ENCODE measurements around the gene PACRG.

Gene PACRG

DNA sequence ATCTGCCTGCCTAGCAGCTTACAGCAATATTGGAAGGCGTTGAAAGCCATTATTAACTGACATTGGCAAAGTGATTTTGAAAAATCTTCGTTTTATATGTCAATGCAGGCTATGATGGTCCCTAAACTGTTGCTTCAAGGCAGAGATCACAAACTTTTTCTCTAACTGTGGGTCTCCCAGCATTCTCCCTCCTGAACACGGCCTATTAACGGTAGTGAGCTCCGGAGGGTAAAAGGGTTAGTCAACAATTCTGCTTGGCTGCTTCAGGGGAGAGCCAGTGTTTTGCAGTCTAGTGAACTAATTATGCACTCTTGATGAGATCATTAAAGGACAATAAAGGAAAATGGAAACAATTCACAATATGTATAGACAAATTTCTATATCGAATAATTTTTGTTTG is 424.9 kb downstream of the PACRG start:
- DNase-seq, result no peak

GRCh38 chr6:163159110-163159509 is 431.3 kb downstream of the PACRG start:
- DNase-seq, result no peak

GRCh38 chr6:163159689-163160088 is 431.9 kb downstream of the PACRG start:
- no peak for DNase-seq

DNA sequence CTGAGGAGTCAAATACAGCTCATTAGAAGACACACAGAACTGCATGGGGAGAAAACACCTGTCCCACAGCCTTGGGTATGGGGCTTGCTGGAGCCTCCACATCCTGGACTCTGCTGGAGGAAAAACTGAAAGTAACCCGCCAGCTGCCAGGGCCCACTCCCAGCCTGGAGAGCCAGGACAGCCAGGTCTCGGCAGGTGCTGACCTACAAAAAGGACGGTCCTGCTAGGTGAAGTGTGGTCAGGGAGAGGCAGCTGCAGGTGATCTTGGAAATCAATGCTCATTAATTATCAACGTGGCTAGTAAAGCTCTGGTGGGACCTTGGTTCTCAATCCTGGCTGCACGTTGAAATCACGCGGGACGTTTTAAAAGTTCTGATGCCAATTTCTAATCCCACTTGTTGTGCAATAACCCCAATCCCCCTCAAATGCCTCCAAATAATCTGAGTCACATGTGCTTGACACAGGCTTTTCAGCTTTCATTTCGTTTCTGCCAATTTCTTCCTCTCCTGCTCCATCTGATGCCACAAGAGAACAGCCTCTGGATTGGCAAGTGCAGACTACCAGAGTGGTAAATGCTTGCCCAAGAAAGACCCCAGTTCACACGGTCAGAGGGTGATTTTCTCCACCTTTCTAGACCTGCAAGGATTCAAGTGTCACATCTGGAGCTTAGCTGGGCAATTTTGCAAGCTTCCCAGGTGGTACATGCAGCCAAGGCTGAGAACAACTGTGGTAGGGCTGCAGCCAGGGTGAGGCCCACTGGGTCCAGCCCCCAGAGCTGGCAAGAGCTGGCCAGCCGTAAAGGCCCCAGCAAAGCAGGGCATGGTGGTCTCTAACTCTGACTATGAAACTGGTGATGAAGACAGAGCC is 434.5 kb downstream of the PACRG start:
- DNase-seq, result no peak

DNA sequence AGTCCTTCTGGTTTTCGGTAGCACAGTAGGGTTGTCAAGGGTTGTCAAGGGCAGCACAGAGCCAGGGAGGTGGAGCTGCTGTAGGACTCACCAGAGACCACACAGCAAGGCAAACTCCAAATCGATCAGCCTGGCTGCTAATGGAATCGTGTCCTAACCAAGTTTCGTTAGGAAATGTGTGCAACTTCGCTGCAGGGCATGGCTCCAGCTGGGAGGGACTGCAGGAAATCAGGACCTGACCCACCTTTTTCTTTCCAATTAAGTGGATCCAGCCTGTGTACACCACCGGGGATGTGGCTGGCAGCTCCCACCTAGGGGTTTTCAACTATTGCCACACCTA is 435.1 kb downstream of the PACRG start:
- no peak for DNase-seq

DNA sequence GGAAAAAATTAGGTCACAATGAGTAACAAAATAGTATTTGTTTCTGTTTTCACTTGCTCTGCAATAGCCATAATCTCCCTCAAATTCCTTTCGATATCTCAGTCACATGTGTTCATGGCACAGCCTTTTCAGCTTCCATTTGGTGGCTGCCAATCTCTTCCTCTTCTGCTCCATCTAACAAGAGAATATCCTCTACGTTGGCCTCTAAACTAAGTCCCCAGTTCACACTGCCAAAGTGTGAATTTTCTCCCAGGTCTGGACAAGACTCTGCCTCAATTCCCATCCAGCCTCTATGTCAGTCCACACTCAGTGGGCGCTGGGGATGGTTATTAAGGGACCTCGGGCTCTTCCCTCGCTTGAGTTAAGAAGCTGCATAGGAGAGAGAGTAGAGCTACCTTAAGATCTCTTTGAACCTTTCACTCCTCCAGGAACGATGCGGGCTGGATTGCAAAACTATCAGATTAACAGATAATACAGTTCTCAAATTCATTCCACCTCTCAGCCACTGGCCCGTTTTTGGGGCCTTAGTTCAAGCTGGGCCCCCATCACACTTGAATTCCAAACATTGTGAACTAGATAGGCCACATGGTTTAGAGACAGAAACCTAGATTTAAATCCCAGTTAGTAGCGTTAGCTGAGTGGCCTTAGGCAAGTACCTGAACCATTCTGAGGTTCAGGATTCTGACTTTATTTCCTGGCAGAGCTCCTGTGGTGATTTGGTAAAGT is 436.6 kb downstream of the PACRG start:
- no peak for DNase-seq

- no peak for DNase-seq
These were observed 437.6 kb downstream of the PACRG start for GRCh38 chr6:163165155-163165910.

DNA sequence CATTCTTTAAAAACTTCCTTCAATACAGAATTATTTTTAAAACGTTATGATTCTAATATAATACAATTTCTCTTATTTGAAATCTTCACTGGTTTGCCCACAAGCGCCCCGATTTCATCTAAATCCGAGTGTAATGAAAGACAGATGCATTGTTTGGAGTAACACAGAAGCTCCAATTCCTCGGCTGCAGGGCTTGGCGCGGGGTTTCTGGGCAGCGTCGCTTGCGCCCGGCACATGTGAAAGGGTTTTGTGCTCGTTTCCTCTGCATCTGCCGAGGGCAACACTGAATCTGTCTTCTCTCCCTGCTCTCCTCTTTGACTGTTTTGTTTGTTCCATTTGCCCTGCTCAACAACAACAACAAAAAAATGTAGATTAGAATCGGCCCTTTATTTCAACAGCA is 438.1 kb downstream of the PACRG start:
- no peak for DNase-seq

GRCh38 chr6:163166507-163166906 is 438.7 kb downstream of the PACRG start:
- DNase-seq, result no peak

DNA sequence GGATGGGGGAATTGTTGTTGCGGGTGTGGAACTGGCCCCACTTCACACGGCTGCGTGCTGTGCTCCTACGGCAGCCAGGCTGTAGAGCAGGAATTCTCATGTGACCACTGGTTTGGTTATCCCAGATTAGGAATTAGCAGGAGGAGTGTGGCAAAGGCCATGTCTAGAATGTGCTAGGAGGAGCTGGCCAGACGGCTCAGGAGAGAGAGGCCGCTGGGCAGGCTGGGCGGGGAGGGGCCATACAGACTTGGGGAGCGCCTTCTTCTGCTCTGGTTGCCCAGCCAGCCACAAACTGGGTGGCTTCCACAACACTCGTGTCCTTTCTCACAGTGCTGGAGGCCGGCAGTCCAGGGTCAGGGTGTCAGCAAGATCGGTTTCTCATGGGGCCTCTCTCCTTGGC is 441.7 kb downstream of the PACRG start:
- no peak for DNase-seq

DNA sequence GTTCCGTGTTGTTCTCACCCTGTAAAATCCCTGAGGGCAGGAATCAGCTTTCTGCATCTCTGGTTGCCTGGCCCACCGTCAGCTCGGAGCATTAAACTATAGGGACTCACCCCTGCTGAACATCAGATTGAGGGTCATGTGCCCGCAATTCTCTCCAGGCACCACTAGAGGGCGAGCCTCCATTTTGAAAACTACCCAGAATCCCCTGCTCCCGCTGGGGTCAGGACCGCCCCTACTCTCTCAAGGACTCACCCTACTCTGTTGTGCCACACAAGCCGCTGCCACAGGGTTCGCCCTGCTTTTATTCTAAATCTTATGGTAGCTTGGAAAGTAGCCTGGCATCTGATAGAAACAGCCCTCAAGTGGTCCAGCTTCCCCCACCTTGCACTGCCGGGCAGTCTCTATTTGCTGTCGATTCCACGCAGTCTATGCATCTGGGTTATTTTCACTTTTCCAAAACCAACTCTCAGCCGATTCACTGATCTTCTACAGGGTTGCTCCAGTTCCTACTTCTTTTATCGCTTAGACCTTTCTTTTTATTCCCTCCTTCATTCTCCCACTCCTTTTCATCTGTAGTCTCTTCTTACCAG is 442.6 kb downstream of the PACRG start:
- DNase-seq, result peak in 1 of 2 experiments; percentile 29

GRCh38 chr6:163173741-163174140 is 446.0 kb downstream of the PACRG start:
- no peak for DNase-seq

DNA sequence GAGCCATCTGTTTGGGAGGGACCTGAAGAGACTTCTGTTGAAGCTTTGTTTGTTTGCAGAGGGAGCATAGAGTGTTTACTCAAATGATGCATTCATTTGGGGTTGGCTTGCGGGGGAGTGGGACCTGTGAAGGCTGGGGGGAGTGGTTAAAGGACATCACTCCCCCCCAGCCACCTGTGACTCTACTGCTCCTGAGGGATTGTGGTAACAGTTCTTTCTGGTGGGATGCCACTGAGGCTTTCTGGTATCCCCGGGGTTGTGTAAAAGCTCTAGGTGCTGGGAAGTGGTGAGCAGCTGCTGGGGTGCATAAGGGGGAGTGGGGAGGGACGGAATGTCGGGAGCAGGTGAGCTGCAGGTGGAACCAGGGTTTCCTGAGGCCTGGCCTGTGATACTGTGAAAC is 447.5 kb downstream of the PACRG start:
- no peak for DNase-seq

GRCh38 chr6:163176097-163176496 is 448.3 kb downstream of the PACRG start:
- no peak for DNase-seq

DNA sequence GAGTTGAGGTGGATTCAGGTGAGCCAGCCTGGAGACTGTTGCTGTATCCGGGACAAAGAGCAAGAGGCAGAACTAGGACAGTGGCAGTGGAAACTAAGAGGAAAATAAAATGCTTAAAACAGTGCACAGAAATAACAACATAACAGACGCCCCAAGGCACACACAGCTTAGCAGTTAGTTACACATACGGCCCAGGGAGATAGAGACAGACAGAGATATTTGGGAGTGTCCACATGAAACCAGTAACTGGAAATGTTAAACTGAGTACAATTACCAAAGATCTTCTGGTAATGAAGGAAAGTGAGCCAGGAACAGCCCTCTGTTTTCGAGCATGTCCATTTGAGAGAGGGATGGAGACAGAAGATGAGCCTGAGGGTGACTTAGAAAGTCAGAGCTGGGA is 449.2 kb downstream of the PACRG start:
- DNase-seq, result no peak

DNA sequence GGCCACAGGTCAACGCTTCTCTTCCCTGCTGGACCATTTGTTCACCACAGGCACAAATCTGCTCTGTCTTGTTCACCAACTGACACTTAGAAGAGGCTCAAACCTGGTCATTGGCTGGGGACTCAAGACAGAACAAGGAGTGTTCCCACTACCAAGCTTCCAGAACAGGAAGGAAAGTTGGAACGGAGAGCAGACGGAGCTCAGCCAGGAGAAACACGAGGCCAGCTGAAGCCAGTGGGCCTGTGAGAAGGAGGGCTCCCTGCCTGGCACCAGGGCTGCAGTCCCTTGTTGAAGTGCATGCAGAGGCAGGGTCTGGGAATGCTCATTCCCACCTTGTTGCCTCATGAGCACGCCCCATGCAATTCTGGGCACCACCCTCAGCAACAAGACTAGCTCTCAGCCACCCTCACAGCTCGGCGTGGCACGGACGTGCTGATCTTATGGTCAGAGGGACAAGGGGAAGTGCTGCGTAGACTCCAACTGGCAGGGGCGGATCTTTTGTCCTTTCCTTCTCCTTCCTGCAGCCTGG is 450.2 kb downstream of the PACRG start:
- DNase-seq, result no peak

DNA sequence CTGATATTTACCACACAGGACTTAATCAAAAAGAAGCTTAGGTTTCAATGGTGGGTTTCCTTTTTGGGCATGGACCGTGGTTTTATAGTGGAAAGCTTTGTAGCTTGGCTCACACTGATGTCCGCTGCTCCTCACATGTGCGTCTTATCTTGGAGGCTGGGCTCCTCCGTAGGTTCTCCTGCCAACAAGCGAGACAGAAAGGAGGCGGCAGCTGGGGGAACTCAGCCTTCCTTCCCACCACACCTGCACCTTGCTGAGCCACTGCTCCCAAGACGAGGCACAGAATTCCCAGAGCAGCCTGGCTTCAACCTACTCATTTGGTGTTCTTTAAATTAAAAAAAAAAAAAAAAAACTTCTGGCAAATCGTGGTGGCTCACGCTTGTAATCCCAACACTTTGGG is 451.3 kb downstream of the PACRG start:
- DNase-seq, result no peak

DNA sequence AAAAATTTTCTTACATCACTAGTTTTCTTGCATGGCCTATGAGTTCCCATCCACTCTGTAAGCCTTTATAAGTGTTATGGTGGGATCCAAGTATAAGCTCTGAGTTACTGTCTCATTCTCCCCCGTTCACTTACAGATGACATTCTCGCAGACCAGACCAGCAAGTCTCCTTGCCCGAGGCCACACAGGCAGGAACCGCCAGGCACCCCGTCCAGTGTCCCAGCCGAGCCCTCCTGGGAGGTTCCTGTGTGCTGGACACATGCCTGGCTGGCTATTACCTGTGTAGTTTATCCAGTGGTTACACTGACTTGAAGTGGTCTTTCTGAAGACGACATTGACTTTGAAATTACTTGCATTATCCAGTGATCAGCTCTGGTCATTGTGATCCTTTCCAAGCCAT is 451.9 kb downstream of the PACRG start:
- DNase-seq, result no peak

DNA sequence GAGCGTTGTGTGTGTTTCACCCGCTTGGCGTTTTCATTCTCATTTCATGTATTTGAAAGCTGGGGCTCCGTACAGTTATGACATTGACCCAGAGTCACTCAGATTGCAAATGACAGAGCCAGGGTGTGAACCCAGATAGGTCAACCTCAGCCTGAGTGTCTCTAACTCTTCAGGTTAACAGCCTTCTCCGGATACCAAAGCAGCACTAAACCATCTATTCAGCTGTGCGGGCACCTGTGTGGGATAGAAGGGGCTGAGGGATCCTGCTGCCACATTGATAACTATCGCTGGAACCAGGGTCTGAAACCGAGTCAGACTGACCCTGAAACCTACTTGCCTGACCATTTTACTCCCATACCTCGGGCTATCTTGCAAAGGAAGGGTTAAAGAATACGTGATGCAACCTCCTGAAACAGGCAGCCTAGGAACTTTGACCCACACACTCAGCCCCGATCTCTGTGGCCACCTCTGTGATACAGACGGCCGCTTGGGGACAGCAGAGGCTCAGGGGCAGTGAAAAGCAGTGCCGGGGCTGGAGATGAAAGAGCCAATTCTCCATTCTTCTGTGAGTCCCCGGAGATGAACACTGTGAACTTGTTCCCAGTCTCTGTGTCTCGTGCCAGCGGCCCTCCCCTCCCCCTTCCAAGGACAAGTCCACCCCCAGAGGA is 453.2 kb downstream of the PACRG start:
- no peak for DNase-seq

GRCh38 chr6:163181666-163182180 is 453.9 kb downstream of the PACRG start:
- no peak for DNase-seq

GRCh38 chr6:163182696-163183095 is 454.9 kb downstream of the PACRG start:
- DNase-seq, result no peak

- DNase-seq, result no peak
These were observed 456.0 kb downstream of the PACRG start for GRCh38 chr6:163183806-163184205.
